Measurements from ENCODE around the gene ADD1.

Gene ADD1

GRCh38 chr4:2837904-2838496 is 5.6 kb upstream of the ADD1 start:
- peak; percentile 72 for DNase-seq (ENCODE audit: low read depth)
- no peak overlapping the region for H3K4me3 ChIP-seq (ENCODE audit: control insufficient read depth, low read depth, low read length)
- no peak for TF ChIP-seq CTCF (conservative IDR thresholded peaks at IDR 0.05; ENCODE audit: control insufficient read depth, insufficient read depth, low read depth, low read length)

DNA sequence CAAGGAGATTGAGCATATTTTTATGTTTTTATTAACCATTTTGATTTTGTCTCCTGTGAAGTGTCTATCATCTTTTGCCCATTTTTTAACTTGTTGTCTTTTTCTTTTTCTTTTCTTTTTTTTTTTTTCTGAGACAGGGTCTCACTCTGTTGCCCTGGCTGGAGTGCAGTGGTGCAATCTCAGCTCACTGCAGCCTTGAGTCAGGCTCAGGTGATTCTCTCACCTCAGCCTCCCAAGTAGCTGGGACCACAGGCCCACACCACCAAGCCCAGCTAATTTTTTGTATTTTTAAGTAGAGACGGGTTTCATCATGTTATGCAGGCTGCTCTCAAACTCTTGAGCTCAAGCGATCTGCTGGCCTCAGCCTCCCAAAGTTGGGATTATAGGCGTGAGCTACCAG is 4.6 kb upstream of the ADD1 start:
- TF ChIP-seq CTCF (conservative IDR thresholded peaks at IDR 0.05; ENCODE audit: control insufficient read depth, insufficient read depth, low read depth, low read length), result no peak
- no peak for DNase-seq (ENCODE audit: low read depth)
- H3K4me3 ChIP-seq (ENCODE audit: control insufficient read depth, low read depth, low read length), result no peak overlapping the region

- no peak for TF ChIP-seq CTCF (conservative IDR thresholded peaks at IDR 0.05; ENCODE audit: control insufficient read depth, insufficient read depth, low read depth, low read length)
- no peak for DNase-seq (ENCODE audit: low read depth)
- peak overlapping the region; percentile 67 for H3K4me3 ChIP-seq (ENCODE audit: control insufficient read depth, low read depth, low read length)
Measured at GRCh38 chr4:2842687-2843262, 869 bp upstream of the ADD1 start.

- DNase-seq (ENCODE audit: low read depth), result no peak
- H3K4me3 ChIP-seq (ENCODE audit: control insufficient read depth, low read depth, low read length), result peak overlapping the region; percentile 85
- no peak for TF ChIP-seq CTCF (conservative IDR thresholded peaks at IDR 0.05; ENCODE audit: control insufficient read depth, insufficient read depth, low read depth, low read length)
Measured at GRCh38 chr4:2843941-2844584, 419 bp downstream of the ADD1 start.

DNA sequence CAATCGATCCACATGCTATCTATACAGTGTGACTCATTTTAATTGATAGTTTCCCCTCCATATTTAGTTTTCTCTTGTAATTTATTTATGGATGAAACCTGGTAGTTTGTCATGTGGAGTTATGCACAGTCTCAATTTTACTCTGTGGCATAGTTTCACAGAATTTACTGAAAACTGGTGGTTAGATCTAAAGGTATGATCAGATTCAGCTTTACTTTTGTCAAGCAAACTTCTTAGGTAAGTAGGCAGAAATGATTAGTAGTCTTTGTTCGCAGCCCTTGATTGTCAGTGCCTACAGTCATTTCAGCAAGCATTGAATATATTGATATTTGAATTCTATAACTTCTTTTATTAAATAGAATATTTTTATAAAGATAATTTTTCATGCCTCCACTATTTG is 2.5 kb downstream of the ADD1 start:
- no peak for DNase-seq (ENCODE audit: low read depth)
- no peak for TF ChIP-seq CTCF (conservative IDR thresholded peaks at IDR 0.05; ENCODE audit: control insufficient read depth, insufficient read depth, low read depth, low read length)
- no peak overlapping the region for H3K4me3 ChIP-seq (ENCODE audit: control insufficient read depth, low read depth, low read length)

DNA sequence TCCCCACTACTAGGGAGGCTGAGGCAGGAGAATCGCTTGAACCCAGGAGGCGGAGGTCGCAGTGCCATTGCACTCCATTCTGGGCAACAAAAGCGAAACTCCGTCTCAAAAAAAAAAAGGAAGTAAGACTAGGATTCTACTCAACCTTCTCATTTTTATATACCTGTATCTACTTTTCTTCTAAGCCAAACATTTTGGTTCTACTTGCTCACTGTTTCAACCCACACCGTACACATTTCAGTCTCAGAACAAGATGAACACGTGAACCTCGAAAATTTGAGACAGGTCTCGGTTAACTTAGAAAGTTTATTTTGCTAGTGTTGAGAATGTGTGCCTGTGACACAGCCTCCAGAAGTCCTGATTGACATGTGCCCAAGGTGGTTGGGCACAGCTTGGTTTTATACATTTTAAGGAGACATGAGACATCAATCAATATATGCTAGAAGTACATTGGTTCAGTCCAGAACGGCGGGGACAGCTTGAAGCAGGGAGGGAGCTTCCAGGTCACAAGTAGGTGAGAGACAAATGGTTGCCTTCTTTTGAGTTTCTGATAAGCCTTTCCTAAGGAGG is 3.7 kb downstream of the ADD1 start:
- DNase-seq (ENCODE audit: low read depth), result no peak
- TF ChIP-seq CTCF (conservative IDR thresholded peaks at IDR 0.05; ENCODE audit: control insufficient read depth, insufficient read depth, low read depth, low read length), result no peak
- H3K4me3 ChIP-seq (ENCODE audit: control insufficient read depth, low read depth, low read length), result no peak overlapping the region

Measured in fibroblast of mammary gland (primary cell).